ENCODE data around the gene TXNDC11.
"Not testable (repeated sequence)": the region's sequence is repeated elsewhere in the genome, so short reads cannot be mapped to it uniquely, and the experiment has no call there.

TXNDC11 gene

GRCh38 chr16:11742536-11743307 is at the start of gene TXNDC11:
TXNDC11 (minus strand) TSS chr16:11742857; CDS start chr16:11742730, 127 bp downstream.
- in situ Hi-C loops (cut with MboI; ENCODE audit: low sequenced_read_pairs): no loop called here

DNA sequence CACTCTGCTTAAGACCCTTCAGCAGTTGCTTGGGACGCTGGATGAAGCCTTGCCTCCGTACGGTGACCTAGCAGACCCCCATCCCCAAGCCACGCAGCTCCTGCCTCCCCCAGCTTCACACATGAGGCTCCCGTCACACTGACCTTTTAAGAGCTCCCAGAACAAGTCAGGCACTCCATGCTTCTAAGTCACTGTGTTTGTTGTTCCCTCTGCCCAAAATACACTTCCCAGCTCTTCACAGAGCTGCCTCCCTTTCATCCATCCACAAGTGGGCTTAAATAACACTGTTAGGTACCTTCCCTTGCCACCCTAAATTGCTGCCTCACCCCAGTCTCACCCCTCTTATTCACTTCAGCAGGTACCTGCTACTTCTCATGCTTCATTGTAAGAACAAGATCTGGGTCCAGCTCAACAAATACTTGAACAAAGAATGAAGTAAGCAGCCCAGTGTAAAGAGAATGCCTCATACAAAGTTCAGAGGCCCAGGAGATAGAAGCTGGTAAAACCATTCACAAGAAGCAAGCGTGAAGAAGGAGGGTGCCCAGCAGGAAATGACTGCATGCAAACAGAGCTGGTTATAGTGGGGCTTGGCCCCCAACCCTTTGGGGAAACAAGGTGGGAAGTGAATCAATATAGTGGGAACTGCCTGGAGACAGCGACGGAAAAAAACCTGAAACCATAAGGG is 48.6 kb upstream of the TXNDC11 start:
- in situ Hi-C loops (cut with MboI; ENCODE audit: low sequenced_read_pairs): no loop called here

DNA sequence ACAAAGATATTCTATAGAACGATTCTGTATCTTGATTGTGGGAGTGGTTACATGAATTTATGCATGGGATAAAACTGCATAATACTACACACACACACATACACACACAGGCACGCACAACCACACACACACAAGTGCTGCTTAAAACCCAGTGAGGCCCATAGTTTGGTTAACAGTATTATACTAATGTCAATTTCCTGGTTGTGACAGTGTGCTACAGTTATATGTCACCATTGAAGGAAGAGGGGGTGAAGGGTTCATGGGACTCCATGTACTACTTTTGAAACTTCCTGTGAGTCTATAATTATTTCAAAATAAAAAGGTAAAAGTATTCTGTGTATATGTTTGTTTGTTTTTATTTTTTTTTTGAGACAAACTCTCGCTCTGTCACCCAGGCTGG is 46.3 kb upstream of the TXNDC11 start:
- in situ Hi-C loops (cut with MboI; ENCODE audit: low sequenced_read_pairs): no loop called here

- in situ Hi-C loops (cut with MboI; ENCODE audit: low sequenced_read_pairs): not testable (repeated sequence)
Observed at GRCh38 chr16:11784980-11785599, 42.4 kb upstream of the TXNDC11 start.

DNA sequence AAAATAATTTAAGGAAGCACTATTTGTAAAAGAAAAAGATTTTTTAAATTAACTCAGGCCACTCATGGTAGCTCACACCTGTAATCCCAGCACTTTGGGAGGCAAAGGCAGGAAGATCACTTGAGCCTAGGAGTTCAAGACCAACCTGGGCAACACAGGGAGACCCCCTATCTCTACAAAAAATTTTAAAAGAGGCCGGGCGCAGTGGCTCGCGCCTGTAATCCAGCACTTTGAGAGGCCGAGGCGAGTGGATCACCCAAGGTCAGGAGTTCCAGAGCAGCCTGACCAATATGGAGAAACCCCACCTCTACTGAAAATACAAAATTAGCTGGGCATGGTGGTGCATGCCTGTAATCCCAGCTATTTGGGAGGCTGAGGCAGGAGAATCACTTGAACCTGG is 41.7 kb upstream of the TXNDC11 start:
- in situ Hi-C loops (cut with MboI; ENCODE audit: low sequenced_read_pairs): not testable (repeated sequence)

- in situ Hi-C loops (cut with MboI; ENCODE audit: low sequenced_read_pairs): no loop called here
Observed at GRCh38 chr16:11784038-11784369, 41.3 kb upstream of the TXNDC11 start.

GRCh38 chr16:11783319-11784037 is 40.8 kb upstream of the TXNDC11 start:
- in situ Hi-C loops (cut with MboI; ENCODE audit: low sequenced_read_pairs): no loop called here

- in situ Hi-C loops (cut with MboI; ENCODE audit: low sequenced_read_pairs): no loop called here
Observed at GRCh38 chr16:11781773-11782172, 39.1 kb upstream of the TXNDC11 start.

GRCh38 chr16:11780991-11781680 is 38.5 kb upstream of the TXNDC11 start:
- in situ Hi-C loops (cut with MboI; ENCODE audit: low sequenced_read_pairs): no loop called here

DNA sequence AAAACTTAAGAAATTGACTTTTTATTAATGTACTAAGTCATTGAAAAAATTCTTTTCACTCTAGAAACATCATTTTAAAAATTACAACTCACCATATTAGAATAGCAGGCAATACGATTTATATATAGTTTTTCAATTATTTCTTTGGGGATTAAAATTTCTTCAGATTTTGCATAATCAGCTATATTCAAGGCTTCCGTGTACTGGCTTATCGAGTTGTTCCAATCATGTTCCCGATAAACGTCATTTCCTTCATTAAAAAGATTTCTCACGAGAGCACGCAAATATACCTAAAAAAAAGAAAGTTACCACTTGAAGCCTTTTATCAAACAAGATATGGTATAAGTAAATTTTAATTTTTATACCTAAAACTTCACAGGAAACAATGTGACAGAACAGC is 36.4 kb upstream of the TXNDC11 start:
- in situ Hi-C loops (cut with MboI; ENCODE audit: low sequenced_read_pairs): no loop called here

GRCh38 chr16:11774065-11774626 is 31.5 kb upstream of the TXNDC11 start:
- in situ Hi-C loops (cut with MboI; ENCODE audit: low sequenced_read_pairs): no loop called here

DNA sequence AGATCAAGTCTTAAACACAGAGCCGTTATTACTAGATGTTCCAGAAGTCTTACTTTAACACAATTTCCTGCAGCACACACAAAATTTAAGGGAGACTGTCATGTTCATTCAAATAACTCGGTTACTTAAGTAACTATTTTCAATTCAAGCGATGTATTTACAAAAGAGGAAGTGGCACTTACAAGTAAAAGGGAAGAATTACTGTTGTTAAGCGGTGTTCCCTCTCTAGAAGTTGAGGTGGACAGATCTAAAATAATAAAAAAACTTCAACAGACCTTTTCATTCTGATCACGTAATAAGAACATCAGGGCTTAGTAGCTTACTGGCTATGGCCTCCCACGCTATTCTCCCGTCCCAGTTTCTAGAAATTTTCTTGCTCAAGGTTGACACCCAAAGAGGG is 26.2 kb upstream of the TXNDC11 start:
- in situ Hi-C loops (cut with MboI; ENCODE audit: low sequenced_read_pairs): no loop called here

GRCh38 chr16:11762431-11762830 is 19.8 kb upstream of the TXNDC11 start:
- in situ Hi-C loops (cut with MboI; ENCODE audit: low sequenced_read_pairs): no loop called here

GRCh38 chr16:11759997-11760396 is 17.3 kb upstream of the TXNDC11 start:
- in situ Hi-C loops (cut with MboI; ENCODE audit: low sequenced_read_pairs): no loop called here

- in situ Hi-C loops (cut with MboI; ENCODE audit: low sequenced_read_pairs): no loop called here
Observed at GRCh38 chr16:11759163-11759834, 16.6 kb upstream of the TXNDC11 start.

DNA sequence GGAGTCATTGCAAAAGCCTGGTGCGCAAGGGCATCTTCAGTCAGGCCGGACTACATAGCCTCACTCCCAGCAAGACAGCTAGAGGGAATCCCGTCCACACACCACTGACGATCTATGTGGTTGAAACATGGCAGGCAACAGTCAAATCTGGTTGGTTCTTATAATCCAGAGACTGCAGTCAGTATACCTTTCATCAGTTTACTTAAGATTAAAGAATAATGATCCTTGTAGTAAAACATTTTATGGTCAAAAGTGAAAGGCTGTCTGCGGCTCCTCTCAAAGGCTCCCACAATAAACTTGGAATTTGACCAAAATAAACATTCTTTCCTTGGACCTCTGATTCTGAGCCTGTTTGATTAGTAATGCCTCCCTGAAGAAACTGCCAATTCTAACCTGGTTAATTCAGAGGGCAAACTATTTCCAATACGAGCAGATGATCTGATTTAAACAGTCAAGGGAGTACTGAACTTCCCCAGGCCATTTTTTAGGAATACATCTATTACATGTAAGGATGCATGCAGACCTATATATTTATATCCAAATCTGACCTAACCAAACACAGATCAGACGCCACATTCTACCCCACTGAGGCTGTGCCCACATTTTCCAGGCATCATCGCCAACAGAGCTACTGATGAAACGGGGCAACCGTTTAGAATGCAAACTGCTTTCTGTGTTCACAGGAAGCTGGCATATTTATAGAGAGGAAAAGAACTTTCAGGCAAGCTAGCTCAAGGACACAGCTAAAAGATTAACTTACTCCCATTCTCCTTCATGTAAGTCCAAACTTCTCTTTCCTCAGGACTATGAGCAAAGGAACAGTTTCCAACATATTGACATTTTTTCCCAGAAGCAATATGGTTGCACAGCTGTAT is 15.3 kb upstream of the TXNDC11 start:
- in situ Hi-C loops (cut with MboI; ENCODE audit: low sequenced_read_pairs): no loop called here

GRCh38 chr16:11756248-11756647 is 13.6 kb upstream of the TXNDC11 start:
- in situ Hi-C loops (cut with MboI; ENCODE audit: low sequenced_read_pairs): no loop called here

- in situ Hi-C loops (cut with MboI; ENCODE audit: low sequenced_read_pairs): no loop called here
Observed at GRCh38 chr16:11755022-11755760, 12.5 kb upstream of the TXNDC11 start.
